ENCODE data around the gene KDM4E.
"Not testable (repeated sequence)": the region's sequence is repeated elsewhere in the genome, so short reads cannot be mapped to it uniquely, and the experiment has no call there.

Gene KDM4E

GRCh38 chr11:95049122-95049521 lies 24.1 kb downstream of the KDM4E start, which contains the start of gene KDM4F:
KDM4F (plus strand) TSS chr11:95049422.
- H3K27ac ChIP-seq (ENCODE audit: low read depth, low read length, severe bottlenecking); H3K4me1 ChIP-seq (ENCODE audit: control insufficient read depth, insufficient read depth, low read length, poor library complexity, severe bottlenecking); H3K36me3 ChIP-seq (ENCODE audit: control insufficient read depth, insufficient read depth, low read length); H3K4me3 ChIP-seq (ENCODE audit: extremely low read depth, insufficient read depth, low read length, poor library complexity, severe bottlenecking); H3K9me3 ChIP-seq (ENCODE audit: control insufficient read depth, low read length): not testable (repeated sequence)
- WGBS, 2 experiments (ENCODE audit: insufficient coverage in 2 of 2): no CpG with 5 or more reads among the region's 3 CpGs

- Histone ChIP-seq H3K27ac (ENCODE audit: low read depth, low read length, severe bottlenecking) (no peak overlapping the region), H3K4me3 (ENCODE audit: extremely low read depth, insufficient read depth, low read length, poor library complexity, severe bottlenecking) (no peak overlapping the region), H3K36me3 (ENCODE audit: control insufficient read depth, insufficient read depth, low read length) (no peaks in the 10 kb centered on the region), H3K9me3 (ENCODE audit: control insufficient read depth, low read length) (no peaks in the 10 kb centered on the region), H3K4me1 (ENCODE audit: control insufficient read depth, insufficient read depth, low read length, poor library complexity, severe bottlenecking) (no peaks in the 10 kb centered on the region)
- WGBS, 2 experiments (ENCODE audit: insufficient coverage in 2 of 2): 94 to 96% methylated on average over 22 of the region's 22 CpGs
Observed at GRCh38 chr11:95050595-95051202, 25.6 kb downstream of the KDM4E start.

GRCh38 chr11:95054356-95054755 lies 29.3 kb downstream of the KDM4E start:
- Histone ChIP-seq H3K4me3 (ENCODE audit: extremely low read depth, insufficient read depth, low read length, poor library complexity, severe bottlenecking) (no peak overlapping the region), H3K9me3 (ENCODE audit: control insufficient read depth, low read length) (no peaks in the 10 kb centered on the region), H3K36me3 (ENCODE audit: control insufficient read depth, insufficient read depth, low read length) (no peaks in the 10 kb centered on the region), H3K4me1 (ENCODE audit: control insufficient read depth, insufficient read depth, low read length, poor library complexity, severe bottlenecking) (no peaks in the 10 kb centered on the region), H3K27ac (ENCODE audit: low read depth, low read length, severe bottlenecking) (no peak overlapping the region)
- 66 to 100% methylated on average over 1 to 2 of the region's 2 CpGs for WGBS, 2 experiments (ENCODE audit: insufficient coverage in 2 of 2)

GRCh38 chr11:95055283-95055897 lies 30.3 kb downstream of the KDM4E start:
- Histone ChIP-seq H3K4me3 (ENCODE audit: extremely low read depth, insufficient read depth, low read length, poor library complexity, severe bottlenecking) (no peak overlapping the region), H3K36me3 (ENCODE audit: control insufficient read depth, insufficient read depth, low read length) (no peaks in the 10 kb centered on the region), H3K9me3 (ENCODE audit: control insufficient read depth, low read length) (no peaks in the 10 kb centered on the region), H3K4me1 (ENCODE audit: control insufficient read depth, insufficient read depth, low read length, poor library complexity, severe bottlenecking) (no peaks in the 10 kb centered on the region), H3K27ac (ENCODE audit: low read depth, low read length, severe bottlenecking) (no peak overlapping the region)
- 0% methylated on average over 1 of the region's 2 CpGs for WGBS, 2 experiments (ENCODE audit: insufficient coverage in 2 of 2)

GRCh38 chr11:95057959-95058358 lies 32.9 kb downstream of the KDM4E start:
- WGBS, 2 experiments (ENCODE audit: insufficient coverage in 2 of 2): 91 to 94% methylated on average over 8 of the region's 8 CpGs
- no peaks in the 10 kb centered on the region for H3K36me3 ChIP-seq (ENCODE audit: control insufficient read depth, insufficient read depth, low read length)
- H3K4me1 ChIP-seq (ENCODE audit: control insufficient read depth, insufficient read depth, low read length, poor library complexity, severe bottlenecking): no peaks in the 10 kb centered on the region
- H3K9me3 ChIP-seq (ENCODE audit: control insufficient read depth, low read length): no peaks in the 10 kb centered on the region
- H3K4me3 ChIP-seq (ENCODE audit: extremely low read depth, insufficient read depth, low read length, poor library complexity, severe bottlenecking): no peak overlapping the region
- H3K27ac ChIP-seq (ENCODE audit: low read depth, low read length, severe bottlenecking): no peak overlapping the region

GRCh38 chr11:95058621-95059020 lies 33.6 kb downstream of the KDM4E start:
- H3K4me1 ChIP-seq (ENCODE audit: control insufficient read depth, insufficient read depth, low read length, poor library complexity, severe bottlenecking): no peaks in the 10 kb centered on the region
- no peaks in the 10 kb centered on the region for H3K9me3 ChIP-seq (ENCODE audit: control insufficient read depth, low read length)
- WGBS, 2 experiments (ENCODE audit: insufficient coverage in 2 of 2): 71 to 100% methylated on average over 1 of the region's 1 CpG
- H3K4me3 ChIP-seq (ENCODE audit: extremely low read depth, insufficient read depth, low read length, poor library complexity, severe bottlenecking): no peak overlapping the region
- no peaks in the 10 kb centered on the region for H3K36me3 ChIP-seq (ENCODE audit: control insufficient read depth, insufficient read depth, low read length)
- H3K27ac ChIP-seq (ENCODE audit: low read depth, low read length, severe bottlenecking): no peak overlapping the region

GRCh38 chr11:95059046-95059445 lies 34.0 kb downstream of the KDM4E start:
- Histone ChIP-seq H3K4me1 (ENCODE audit: control insufficient read depth, insufficient read depth, low read length, poor library complexity, severe bottlenecking) (no peaks in the 10 kb centered on the region), H3K4me3 (ENCODE audit: extremely low read depth, insufficient read depth, low read length, poor library complexity, severe bottlenecking) (no peak overlapping the region), H3K9me3 (ENCODE audit: control insufficient read depth, low read length) (no peaks in the 10 kb centered on the region), H3K36me3 (ENCODE audit: control insufficient read depth, insufficient read depth, low read length) (no peaks in the 10 kb centered on the region), H3K27ac (ENCODE audit: low read depth, low read length, severe bottlenecking) (no peak overlapping the region)
- 83 to 92% methylated on average over 6 of the region's 6 CpGs for WGBS, 2 experiments (ENCODE audit: insufficient coverage in 2 of 2)

GRCh38 chr11:95065336-95065735 lies 40.3 kb downstream of the KDM4E start:
- H3K9me3 ChIP-seq (ENCODE audit: control insufficient read depth, low read length): no peaks in the 10 kb centered on the region
- H3K4me1 ChIP-seq (ENCODE audit: control insufficient read depth, insufficient read depth, low read length, poor library complexity, severe bottlenecking): peaks cover 5% of the 10 kb centered on the region
- H3K27ac ChIP-seq (ENCODE audit: low read depth, low read length, severe bottlenecking): no peak overlapping the region
- no peak overlapping the region for H3K4me3 ChIP-seq (ENCODE audit: extremely low read depth, insufficient read depth, low read length, poor library complexity, severe bottlenecking)
- no peaks in the 10 kb centered on the region for H3K36me3 ChIP-seq (ENCODE audit: control insufficient read depth, insufficient read depth, low read length)
- no CpG with 5 or more reads among the region's 1 CpG for WGBS, 2 experiments (ENCODE audit: insufficient coverage in 2 of 2)

- H3K4me3 ChIP-seq (ENCODE audit: extremely low read depth, insufficient read depth, low read length, poor library complexity, severe bottlenecking): peak within 1 kb of the TSS; percentile 79
- no peaks in the 10 kb centered on the region for H3K36me3 ChIP-seq (ENCODE audit: control insufficient read depth, insufficient read depth, low read length)
- peak within 1 kb of the TSS; percentile 75 for H3K27ac ChIP-seq (ENCODE audit: low read depth, low read length, severe bottlenecking)
- WGBS, 2 experiments (ENCODE audit: insufficient coverage in 2 of 2): 0% methylated on average over 2 to 3 of the region's 4 CpGs
- peaks cover 5% of the 10 kb centered on the region for H3K4me1 ChIP-seq (ENCODE audit: control insufficient read depth, insufficient read depth, low read length, poor library complexity, severe bottlenecking)
- no peaks in the 10 kb centered on the region for H3K9me3 ChIP-seq (ENCODE audit: control insufficient read depth, low read length)
Observed at GRCh38 chr11:95066716-95067038, 41.6 kb downstream of the KDM4E start, which contains the start of gene SRSF8. SRSF8 (plus strand) TSS chr11:95066919; CDS start chr11:95067227, 308 bp downstream.

GRCh38 chr11:95067039-95067840 lies 42.2 kb downstream of the KDM4E start:
- H3K36me3 ChIP-seq (ENCODE audit: control insufficient read depth, insufficient read depth, low read length): no peaks in the 10 kb centered on the region
- H3K27ac ChIP-seq (ENCODE audit: low read depth, low read length, severe bottlenecking): peak overlapping the region; percentile 75

GRCh38 chr11:95067841-95068219 lies 42.8 kb downstream of the KDM4E start:
- H3K36me3 ChIP-seq (ENCODE audit: control insufficient read depth, insufficient read depth, low read length): no peaks in the 10 kb centered on the region
- H3K9me3 ChIP-seq (ENCODE audit: control insufficient read depth, low read length): no peaks in the 10 kb centered on the region
- peaks cover 5% of the 10 kb centered on the region for H3K4me1 ChIP-seq (ENCODE audit: control insufficient read depth, insufficient read depth, low read length, poor library complexity, severe bottlenecking)
- H3K27ac ChIP-seq (ENCODE audit: low read depth, low read length, severe bottlenecking): peak overlapping the region; percentile 75
- 1 to 4% methylated on average over 9 to 13 of the region's 16 CpGs for WGBS, 2 experiments (ENCODE audit: insufficient coverage in 2 of 2)
- peak overlapping the region; percentile 79 for H3K4me3 ChIP-seq (ENCODE audit: extremely low read depth, insufficient read depth, low read length, poor library complexity, severe bottlenecking)

More at GRCh38 chr11:95067039-95067840, 42.2 kb downstream of the KDM4E start:
- Histone ChIP-seq H3K4me1 (ENCODE audit: control insufficient read depth, insufficient read depth, low read length, poor library complexity, severe bottlenecking) (peaks cover 5% of the 10 kb centered on the region), H3K9me3 (ENCODE audit: control insufficient read depth, low read length) (no peaks in the 10 kb centered on the region), H3K4me3 (ENCODE audit: extremely low read depth, insufficient read depth, low read length, poor library complexity, severe bottlenecking) (peak overlapping the region; percentile 79)
- 0% methylated on average over 63 to 80 of the region's 98 CpGs for WGBS, 2 experiments (ENCODE audit: insufficient coverage in 2 of 2)

Measured in mesodermal cell (in vitro differentiated cells).